Peyer's patch (tissue), 4 donors: ENCODE results near the gene USB1. TPM values are rescaled to one million over a fixed set of nuclear protein-coding genes. Genes with fewer than 3 reads are reported as not detected.

Source experiments
- DNase-seq, 3 donors: peaks; one replicate each; pipeline ENCODE4 v3.0.0-alpha.2; 2017 to 2019
- H3K27ac ChIP-seq, 4 donors: fragments of 200-600 bp; sonication (generic); one replicate each; pipeline ENCODE4 v1.5.1; 2016 to 2019
- H3K27me3 ChIP-seq, 2 donors: fragments of 200-600 bp; sonication (generic); one replicate each; pipeline ENCODE4 v1.5.1; 2019
- H3K36me3 ChIP-seq, 3 donors: fragments of 200-600 bp; sonication (generic); one replicate each; pipeline ENCODE4 v1.5.1; 2016 to 2019
- H3K4me1 ChIP-seq, 4 donors: fragments of 200-600 bp; sonication (generic); one replicate each; pipeline ENCODE4 v1.5.1; 2016 to 2019
- H3K4me3 ChIP-seq, 4 donors: fragments of 200-600 bp; sonication (generic); 1 replicate in 3 of 4; 2 replicates in 1 of 4; pipeline ENCODE4 v1.5.1; 2016 to 2019; ENCODE audit warnings: mild to moderate bottlenecking in 1 of 4
- H3K9me3 ChIP-seq, 4 donors: fragments of 200-600 bp; sonication (generic); one replicate each; pipeline ENCODE4 v1.5.1; 2016 to 2019; ENCODE audit warnings: mild to moderate bottlenecking in 1 of 4
- CTCF ChIP-seq, 6 experiments: fragments of 450-650 bp in 4 of 6; fragments of 200-600 bp in 2 of 6; sonication (generic) in 1 of 6; IDR thresholded peaks; one replicate each; pipeline ENCODE4 v1.5.1; 2017 to 2019; ENCODE audit warnings: antibody characterized with exemption in 6 of 6, mild to moderate bottlenecking in 3 of 6, moderate library complexity in 1 of 6
- POLR2A ChIP-seq, 2 donors: fragments of 450-650 bp; IDR thresholded peaks; one replicate each; pipeline ENCODE4 v1.5.1; 2017; ENCODE audit warnings: antibody characterized with exemption in 2 of 2, mild to moderate bottlenecking in 2 of 2, moderate library complexity in 2 of 2
- total RNA-seq, 4 donors: library from RNA; depleted of rRNA; stranded (reverse); fragments of >200 nt; gene quantifications; one replicate each; pipeline ENCODE4 v1.1.0, GENCODE V29; 2016

Gene USB1
- total RNA-seq, 4 donors from 2014 or later = 25.6 to 80.0 (median 42.7) TPM

- Histone ChIP-seq H3K4me1 (peaks cover 5 to 9% (median 7%) of the 10 kb centered on the region in 4 donors), H3K27me3 (no peaks in the 10 kb centered on the region), H3K36me3 (no peaks in the 10 kb centered on the region), H3K4me3 (peak overlapping the region; percentile 42 to 61 (median 58)), H3K27ac (peak overlapping the region in 3 of 4 donors; percentile 14 to 62 (median 47)), H3K9me3 (peaks cover 0 to 4% (median 0%) of the 10 kb centered on the region in 4 donors)
- no peak for TF ChIP-seq POLR2A (IDR thresholded peaks at IDR 0.05)
- no peak for TF ChIP-seq CTCF (IDR thresholded peaks at IDR 0.05)
- peak in 2 of 3 donors; percentile 20 to 41 for DNase-seq
Measured at GRCh38 chr16:57985204-57986181, 15.7 kb upstream of the USB1 start.

GRCh38 chr16:57986196-57986595 is 15.0 kb upstream of the USB1 start:
- Histone ChIP-seq H3K4me3 (no peak overlapping the region), H3K27me3 (no peaks in the 10 kb centered on the region), H3K27ac (no peak overlapping the region), H3K9me3 (peaks cover 0 to 4% (median 0%) of the 10 kb centered on the region in 4 donors), H3K4me1 (peaks cover 5 to 9% (median 7%) of the 10 kb centered on the region in 4 donors), H3K36me3 (no peaks in the 10 kb centered on the region)
- no peak for TF ChIP-seq CTCF (IDR thresholded peaks at IDR 0.05)
- TF ChIP-seq POLR2A (IDR thresholded peaks at IDR 0.05) = no peak
- DNase-seq = no peak

GRCh38 chr16:57987441-57988177 is 13.6 kb upstream of the USB1 start:
- Histone ChIP-seq H3K9me3 (peaks cover 0 to 4% (median 0%) of the 10 kb centered on the region in 4 donors), H3K27ac (no peak overlapping the region), H3K36me3 (no peaks in the 10 kb centered on the region), H3K4me3 (no peak overlapping the region), H3K4me1 (peaks cover 5 to 9% (median 7%) of the 10 kb centered on the region in 4 donors), H3K27me3 (no peaks in the 10 kb centered on the region)
- DNase-seq = peak in 1 of 3 donors; percentile 20
- no peak for TF ChIP-seq POLR2A (IDR thresholded peaks at IDR 0.05)
- TF ChIP-seq CTCF (IDR thresholded peaks at IDR 0.05) = no peak

GRCh38 chr16:57988929-57989328 is 12.3 kb upstream of the USB1 start:
- no peak overlapping the region for H3K27ac ChIP-seq
- no peaks in the 10 kb centered on the region for H3K36me3 ChIP-seq
- H3K4me3 ChIP-seq = no peak overlapping the region
- H3K4me1 ChIP-seq = peaks cover 5 to 9% (median 7%) of the 10 kb centered on the region in 4 donors
- TF ChIP-seq CTCF (IDR thresholded peaks at IDR 0.05) (no peak), POLR2A (IDR thresholded peaks at IDR 0.05) (no peak)
- no peaks in the 10 kb centered on the region for H3K27me3 ChIP-seq
- H3K9me3 ChIP-seq = peaks cover 0 to 4% (median 0%) of the 10 kb centered on the region in 4 donors
- DNase-seq = no peak

GRCh38 chr16:57991551-57992059 is 9.6 kb upstream of the USB1 start:
- no peak for TF ChIP-seq CTCF (IDR thresholded peaks at IDR 0.05)
- TF ChIP-seq POLR2A (IDR thresholded peaks at IDR 0.05) = no peak
- no peak overlapping the region for H3K27ac ChIP-seq
- DNase-seq = no peak
- H3K27me3 ChIP-seq = no peaks in the 10 kb centered on the region
- no peak overlapping the region for H3K4me3 ChIP-seq
- H3K9me3 ChIP-seq = no peaks in the 10 kb centered on the region
- H3K4me1 ChIP-seq = no peaks in the 10 kb centered on the region
- H3K36me3 ChIP-seq = peaks cover 0 to 11% (median 0%) of the 10 kb centered on the region in 3 donors
